ENCODE results near the gene SIPA1L2. TPM values are rescaled to one million over a fixed set of nuclear protein-coding genes. Genes with fewer than 3 reads are reported as not detected.

The SIPA1L2 gene
- total RNA-seq, 1 donor from 2014 or later = 9.0 TPM

Other genes starting within 250 kb of the SIPA1L2 start
- gene MAP10, start 175.3 kb upstream of the SIPA1L2 start, total RNA-seq = 0.46 to 1.0 TPM (median 0.60 TPM) in 3 replicates

Data from chondrocyte (in vitro differentiated cells).